ENCODE results near the gene RBM26. TPM values are rescaled to one million over a fixed set of nuclear protein-coding genes. Genes with fewer than 3 reads are reported as not detected.

Gene RBM26
- total RNA-seq, 4 donors from 2014 or later, result 13.9 to 52.7 (median 45.1) TPM

DNA sequence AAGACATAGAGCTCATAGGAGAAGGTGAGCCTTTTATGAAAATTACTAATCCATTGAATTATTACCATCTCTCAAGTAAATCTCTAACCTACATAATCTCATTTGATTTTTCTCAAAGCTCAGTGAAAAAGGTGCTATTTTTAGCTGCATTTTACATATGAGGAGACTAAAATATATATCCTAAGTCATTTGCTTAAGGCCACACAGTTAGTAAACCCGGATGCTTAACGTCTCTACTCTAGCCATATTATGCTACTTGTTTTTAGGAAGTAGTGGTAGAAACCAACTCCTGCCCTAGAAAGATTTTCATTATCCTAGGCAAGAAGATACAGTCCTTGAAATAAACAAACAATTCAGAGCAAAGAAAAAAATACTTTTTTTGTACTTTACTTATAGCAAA is 108.9 kb downstream of the RBM26 start:
- in situ Hi-C loops (cut with MboI; ENCODE audit: low pct_ligation_motif_present in 1 of 4, low pct_unique_long_range_greater_than_20kb in 1 of 4, low sequenced_read_pairs in 3 of 4), result no loop called here
- no peak overlapping the region for H3K27ac ChIP-seq

DNA sequence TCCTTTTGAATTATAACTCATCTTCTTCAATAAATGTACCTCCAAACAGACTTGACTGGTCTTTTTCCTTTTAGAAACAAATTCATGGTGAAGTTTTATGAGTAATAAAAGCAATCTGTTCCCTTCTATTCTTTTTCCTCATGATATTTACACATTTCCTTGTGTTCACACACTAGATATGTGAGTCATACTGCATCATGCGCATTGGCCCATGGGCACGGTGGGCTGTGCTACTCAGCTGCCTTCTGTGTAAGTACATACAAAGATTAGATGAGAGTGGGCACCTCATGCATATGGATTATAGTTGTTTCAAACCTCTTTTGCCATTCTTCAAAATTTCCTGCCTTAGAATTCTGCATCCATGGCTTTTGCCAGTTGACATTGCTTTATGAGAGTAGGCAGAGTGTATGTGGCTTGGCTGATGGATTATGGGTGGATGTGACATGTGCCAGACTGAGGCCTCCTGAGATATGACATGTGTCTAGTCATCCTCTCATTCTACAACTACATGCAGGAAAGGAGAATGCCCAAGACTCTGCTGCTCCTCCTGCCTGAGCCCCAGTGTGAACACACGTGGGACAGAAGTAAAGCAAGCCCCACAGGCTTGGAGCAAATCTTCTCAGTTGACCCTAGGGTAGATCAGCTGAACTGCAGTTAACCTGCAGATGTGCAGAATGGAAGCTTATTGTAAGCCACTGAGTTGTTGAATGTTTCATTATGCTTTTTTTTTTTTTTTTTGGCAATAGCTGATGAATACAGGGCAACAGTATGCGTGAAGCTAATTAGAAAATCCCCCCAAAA is 109.9 kb downstream of the RBM26 start:
- Histone ChIP-seq H3K27ac (no peak overlapping the region), H3K36me3 (no peaks in the 10 kb centered on the region), H3K27me3 (peaks cover 10% of the 10 kb centered on the region), H3K9me3 (no peaks in the 10 kb centered on the region), H3K4me1 (no peaks in the 10 kb centered on the region), H3K4me3 (no peak overlapping the region)
- no peak for DNase-seq
- 66 to 88% methylated on average over 3 to 4 of the region's 4 CpGs for WGBS, 2 donors (ENCODE audit: low coverage in 1 of 2)
- in situ Hi-C loops (cut with MboI; ENCODE audit: low pct_ligation_motif_present in 1 of 4, low pct_unique_long_range_greater_than_20kb in 1 of 4, low sequenced_read_pairs in 3 of 4) (no loop called here), intact Hi-C loops (cut with DNase I; ENCODE audit: low total_unique reads) (no loop called here)
- TF ChIP-seq POLR2A (IDR thresholded peaks at IDR 0.05), result no peak
- no peak for TF ChIP-seq POLR2AphosphoS5 (IDR thresholded peaks at IDR 0.05)
- TF ChIP-seq, protein P1, sequence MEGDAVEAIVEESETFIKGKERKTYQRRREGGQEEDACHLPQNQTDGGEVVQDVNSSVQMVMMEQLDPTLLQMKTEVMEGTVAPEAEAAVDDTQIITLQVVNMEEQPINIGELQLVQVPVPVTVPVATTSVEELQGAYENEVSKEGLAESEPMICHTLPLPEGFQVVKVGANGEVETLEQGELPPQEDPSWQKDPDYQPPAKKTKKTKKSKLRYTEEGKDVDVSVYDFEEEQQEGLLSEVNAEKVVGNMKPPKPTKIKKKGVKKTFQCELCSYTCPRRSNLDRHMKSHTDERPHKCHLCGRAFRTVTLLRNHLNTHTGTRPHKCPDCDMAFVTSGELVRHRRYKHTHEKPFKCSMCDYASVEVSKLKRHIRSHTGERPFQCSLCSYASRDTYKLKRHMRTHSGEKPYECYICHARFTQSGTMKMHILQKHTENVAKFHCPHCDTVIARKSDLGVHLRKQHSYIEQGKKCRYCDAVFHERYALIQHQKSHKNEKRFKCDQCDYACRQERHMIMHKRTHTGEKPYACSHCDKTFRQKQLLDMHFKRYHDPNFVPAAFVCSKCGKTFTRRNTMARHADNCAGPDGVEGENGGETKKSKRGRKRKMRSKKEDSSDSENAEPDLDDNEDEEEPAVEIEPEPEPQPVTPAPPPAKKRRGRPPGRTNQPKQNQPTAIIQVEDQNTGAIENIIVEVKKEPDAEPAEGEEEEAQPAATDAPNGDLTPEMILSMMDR (IDR thresholded peaks at IDR 0.05), result no peak
- no peak for TF ChIP-seq EP300 (IDR thresholded peaks at IDR 0.05; ENCODE audit: low read depth)

More for the DNA sequence above, 108.9 kb downstream of the RBM26 start:
- intact Hi-C loops (cut with DNase I; ENCODE audit: low total_unique reads), result no loop called here
- TF ChIP-seq, protein P1 (IDR thresholded peaks at IDR 0.05), result no peak
- TF ChIP-seq POLR2AphosphoS5 (IDR thresholded peaks at IDR 0.05) (no peak), EP300 (IDR thresholded peaks at IDR 0.05; ENCODE audit: low read depth) (no peak), POLR2A (IDR thresholded peaks at IDR 0.05) (no peak)
- H3K4me3 ChIP-seq, result no peak overlapping the region
- H3K9me3 ChIP-seq, result no peaks in the 10 kb centered on the region
- WGBS, 2 donors (ENCODE audit: low coverage in 1 of 2), result 34 to 69% methylated on average over 2 of the region's 2 CpGs
- peaks cover 10% of the 10 kb centered on the region for H3K27me3 ChIP-seq
- no peak for DNase-seq
- H3K4me1 ChIP-seq, result no peaks in the 10 kb centered on the region
- H3K36me3 ChIP-seq, result no peaks in the 10 kb centered on the region

DNA sequence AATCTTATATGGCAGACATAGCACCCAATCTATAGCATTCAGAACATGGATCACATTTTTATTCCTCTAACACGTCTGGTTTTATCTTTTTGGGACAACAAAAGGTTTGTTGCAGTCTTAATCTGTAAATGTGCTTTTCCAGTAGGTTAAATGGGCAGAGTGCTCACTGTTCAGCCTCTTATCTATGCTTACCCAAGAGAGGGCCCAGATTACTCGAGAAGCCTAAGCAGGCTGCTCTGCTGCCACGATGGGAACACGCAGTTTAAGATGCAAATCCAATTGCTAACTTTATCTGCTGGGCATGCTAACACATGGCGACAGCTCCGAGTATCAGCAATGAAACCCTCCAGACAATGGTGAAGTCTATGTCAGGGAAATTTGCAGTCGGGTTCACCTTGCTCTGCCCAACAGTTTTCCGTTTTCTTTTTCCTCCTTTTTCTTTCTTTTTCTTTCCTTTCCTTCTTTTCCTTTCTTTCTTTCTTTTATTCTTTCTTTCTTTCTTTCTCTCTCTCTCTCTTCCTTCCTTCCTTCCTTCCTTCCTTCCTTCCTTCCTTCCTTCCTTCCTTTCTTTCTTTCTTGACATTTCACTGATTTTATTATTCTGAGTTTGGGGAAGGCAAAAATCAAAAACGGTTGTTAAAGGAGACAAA is 115.3 kb downstream of the RBM26 start:
- H3K27me3 ChIP-seq, result no peaks in the 10 kb centered on the region
- H3K4me1 ChIP-seq, result no peaks in the 10 kb centered on the region
- no peak overlapping the region for H3K4me3 ChIP-seq
- 87 to 90% methylated on average over 9 of the region's 9 CpGs for WGBS, 2 donors (ENCODE audit: low coverage in 1 of 2)
- no peak for TF ChIP-seq POLR2AphosphoS5 (IDR thresholded peaks at IDR 0.05)
- TF ChIP-seq, protein P1 (IDR thresholded peaks at IDR 0.05), result no peak
- TF ChIP-seq EP300 (IDR thresholded peaks at IDR 0.05; ENCODE audit: low read depth), result no peak
- no peak for TF ChIP-seq POLR2A (IDR thresholded peaks at IDR 0.05)
- H3K36me3 ChIP-seq, result no peaks in the 10 kb centered on the region
- no peaks in the 10 kb centered on the region for H3K9me3 ChIP-seq
- intact Hi-C loops (cut with DNase I; ENCODE audit: low total_unique reads) (no loop called here), in situ Hi-C loops (cut with MboI; ENCODE audit: low pct_ligation_motif_present in 1 of 4, low pct_unique_long_range_greater_than_20kb in 1 of 4, low sequenced_read_pairs in 3 of 4) (no loop called here)
- DNase-seq, result no peak
- no peak overlapping the region for H3K27ac ChIP-seq

DNA sequence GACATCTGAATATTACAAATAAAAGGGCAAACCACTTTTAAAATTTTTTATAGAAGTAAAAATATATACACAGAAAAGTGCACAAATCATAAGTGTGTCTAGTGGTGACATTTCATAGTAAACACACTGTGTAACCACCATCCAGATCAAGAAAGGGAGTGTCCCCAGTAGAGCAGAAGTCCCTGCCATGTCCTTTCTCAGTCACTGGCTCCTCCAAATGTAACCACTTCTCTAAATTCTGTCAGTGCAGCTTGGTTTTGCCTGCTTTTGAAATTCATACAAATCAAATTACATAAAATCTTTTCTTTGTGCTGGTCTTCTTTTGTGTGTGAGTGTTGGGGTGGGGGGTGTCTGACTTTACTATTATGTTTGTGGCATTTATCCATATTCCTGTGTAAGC is 116.5 kb downstream of the RBM26 start:
- Histone ChIP-seq H3K27me3 (no peaks in the 10 kb centered on the region), H3K27ac (no peak overlapping the region), H3K4me3 (no peak overlapping the region), H3K36me3 (no peaks in the 10 kb centered on the region), H3K4me1 (no peaks in the 10 kb centered on the region), H3K9me3 (no peaks in the 10 kb centered on the region)
- no peak for DNase-seq
- intact Hi-C loops (cut with DNase I; ENCODE audit: low total_unique reads) (no loop called here), in situ Hi-C loops (cut with MboI; ENCODE audit: low pct_ligation_motif_present in 1 of 4, low pct_unique_long_range_greater_than_20kb in 1 of 4, low sequenced_read_pairs in 3 of 4) (no loop called here)
- TF ChIP-seq EP300 (IDR thresholded peaks at IDR 0.05; ENCODE audit: low read depth), result no peak
- no peak for TF ChIP-seq POLR2AphosphoS5 (IDR thresholded peaks at IDR 0.05)
- no peak for TF ChIP-seq POLR2A (IDR thresholded peaks at IDR 0.05)
- TF ChIP-seq, protein P1 (IDR thresholded peaks at IDR 0.05), result no peak
